H54 (cell line): ENCODE data around the gene ANKS1B.

Experiments
- DNase-seq: peaks from one replicate; pipeline ENCODE4 v3.0.0; 2011; ENCODE audit warnings: low spot score, mixed read lengths; ENCODE audit not compliant: insufficient read length
- FAIRE-seq: peaks from 3 replicates; lab custom pipeline; 2011; peaks lifted over from hg19 to GRCh38; lab: Jason Lieb, UNC
- POLR2A ChIP-seq: IDR thresholded peaks from 2 replicates; pipeline ENCODE4 v1.6.1; 2011; ENCODE audit warnings: low read depth, mild to moderate bottlenecking, low read length

The ANKS1B gene

GRCh38 chr12:99549651-99550050, 435.1 kb downstream of the ANKS1B start:
- DNase-seq (no peak), FAIRE-seq (no peak)
- TF ChIP-seq POLR2A: no peak

- FAIRE-seq: no peak
Measured at GRCh38 chr12:99549196-99549595, 435.5 kb downstream of the ANKS1B start.

GRCh38 chr12:99544457-99544856, 440.3 kb downstream of the ANKS1B start:
- FAIRE-seq: no peak
- no peak for TF ChIP-seq POLR2A
- DNase-seq: no peak

More at GRCh38 chr12:99549196-99549595, 435.5 kb downstream of the ANKS1B start:
- TF ChIP-seq POLR2A: no peak
- DNase-seq: no peak

GRCh38 chr12:99529966-99530365, 454.8 kb downstream of the ANKS1B start:
- no peak for TF ChIP-seq POLR2A
- DNase-seq (no peak), FAIRE-seq (no peak)

GRCh38 chr12:99528478-99528877, 456.3 kb downstream of the ANKS1B start:
- FAIRE-seq: no peak
- DNase-seq: no peak
- no peak for TF ChIP-seq POLR2A

- no peak for TF ChIP-seq POLR2A
- FAIRE-seq: no peak
Measured at GRCh38 chr12:99523853-99524252, 460.9 kb downstream of the ANKS1B start.

DNA sequence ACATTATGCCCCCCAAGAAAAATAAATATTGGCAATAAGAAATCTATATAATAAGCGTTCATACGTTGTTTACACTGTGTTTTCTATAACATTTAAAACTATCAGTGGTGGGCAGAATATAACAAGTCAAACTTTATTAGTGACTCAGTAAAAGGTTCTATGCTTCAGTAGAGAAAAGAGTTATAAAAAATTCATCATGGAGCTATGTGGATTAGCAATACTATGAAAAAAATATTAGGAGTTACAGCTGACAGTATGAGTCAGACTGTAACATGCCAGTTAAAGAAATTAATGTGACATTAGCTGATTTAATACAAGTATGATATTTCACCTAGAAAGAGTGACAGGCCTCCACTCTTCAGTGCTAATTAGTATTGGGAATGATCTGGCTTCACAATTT, 462.3 kb downstream of the ANKS1B start:
- FAIRE-seq (no peak), DNase-seq (no peak)
- TF ChIP-seq POLR2A: no peak

More at GRCh38 chr12:99523853-99524252, 460.9 kb downstream of the ANKS1B start:
- DNase-seq: no peak

DNA sequence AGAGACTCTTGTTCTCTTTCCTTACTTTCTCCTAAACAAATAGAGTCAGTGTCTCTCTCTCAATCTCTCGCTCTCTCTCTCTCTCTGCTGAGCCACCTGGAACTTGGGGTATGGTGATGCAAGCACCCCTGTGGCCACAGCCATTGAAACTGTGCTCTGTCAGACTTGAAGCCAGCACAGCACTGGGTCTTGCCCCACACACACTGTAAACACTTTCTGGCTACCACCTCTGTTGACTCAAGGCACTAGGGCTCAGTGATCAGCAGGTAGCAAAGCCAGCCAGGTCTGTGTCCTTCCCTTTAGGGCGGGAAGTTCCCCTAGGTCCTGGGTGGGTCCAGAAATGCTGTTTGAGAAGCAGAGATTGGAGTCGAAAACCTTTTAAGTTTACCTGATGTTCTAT, 463.1 kb downstream of the ANKS1B start:
- TF ChIP-seq POLR2A: no peak
- no peak for DNase-seq
- no peak for FAIRE-seq

GRCh38 chr12:99513066-99513465, 471.7 kb downstream of the ANKS1B start:
- TF ChIP-seq POLR2A: no peak
- DNase-seq: no peak
- FAIRE-seq: no peak

- DNase-seq: no peak
- TF ChIP-seq POLR2A: no peak
- no peak for FAIRE-seq
Measured at GRCh38 chr12:99505805-99506204, 478.9 kb downstream of the ANKS1B start.

- FAIRE-seq: no peak
- no peak for TF ChIP-seq POLR2A
- DNase-seq: peak; percentile 7
Measured at GRCh38 chr12:99498756-99499155, 486.0 kb downstream of the ANKS1B start.

DNA sequence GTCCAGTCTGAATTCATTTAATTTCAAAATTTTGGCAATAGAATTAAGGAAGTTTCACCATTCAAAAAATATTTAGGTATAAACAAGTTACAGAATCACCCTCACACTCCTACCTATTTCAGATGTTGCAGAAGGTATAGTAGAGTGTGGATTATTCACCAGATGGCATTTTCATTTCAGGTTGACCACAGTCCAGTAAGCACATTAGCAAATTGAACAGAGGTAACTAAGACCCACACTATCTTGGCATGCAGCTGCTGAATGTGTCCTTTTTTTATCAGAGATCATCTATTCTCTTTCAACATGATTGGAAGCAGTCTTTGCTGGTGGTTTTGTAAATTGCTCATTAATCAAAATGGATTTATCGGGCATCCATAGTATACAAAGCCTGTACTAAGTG, 488.9 kb downstream of the ANKS1B start:
- no peak for TF ChIP-seq POLR2A
- DNase-seq (no peak), FAIRE-seq (no peak)

DNA sequence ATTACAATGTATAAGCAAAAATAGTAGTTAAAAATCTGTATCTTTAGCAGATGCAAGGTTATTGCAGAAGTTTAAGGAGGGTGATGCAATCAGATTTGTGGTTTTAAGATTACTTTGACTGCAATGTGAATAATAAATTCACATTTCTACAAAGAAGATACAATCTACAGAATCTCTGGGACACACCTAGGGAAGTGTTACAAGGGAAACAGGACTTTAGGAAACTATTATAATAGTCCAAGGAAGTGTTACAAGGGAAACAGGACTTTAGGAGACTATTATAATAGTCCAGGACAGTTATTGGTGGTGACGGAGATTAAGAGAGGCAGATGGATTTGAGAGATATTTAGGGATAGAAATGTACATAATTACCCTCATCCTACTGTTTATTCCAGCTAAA, 491.5 kb downstream of the ANKS1B start:
- TF ChIP-seq POLR2A: no peak
- FAIRE-seq: no peak

GRCh38 chr12:99486277-99486676, 498.5 kb downstream of the ANKS1B start:
- no peak for TF ChIP-seq POLR2A
- DNase-seq (no peak), FAIRE-seq (no peak)

More for the DNA sequence above, 491.5 kb downstream of the ANKS1B start:
- DNase-seq: no peak

DNA sequence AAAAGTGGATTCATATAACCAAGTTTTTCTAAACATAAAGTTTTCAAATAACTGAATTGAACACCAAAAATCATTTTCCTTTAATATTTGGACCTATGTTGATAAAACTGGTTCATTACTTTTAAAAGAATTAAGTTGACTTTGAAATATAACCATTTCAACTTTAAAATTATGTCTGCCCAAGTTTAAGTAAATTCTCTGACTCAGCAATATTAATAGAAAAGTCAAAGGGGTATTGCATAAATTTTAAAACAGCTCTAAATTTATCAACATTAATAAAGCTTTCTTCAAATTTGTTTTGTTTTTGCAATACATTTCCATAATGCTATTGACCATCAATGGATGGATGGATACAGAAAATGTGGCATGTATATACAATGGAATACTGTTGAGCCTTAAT, 505.6 kb downstream of the ANKS1B start:
- FAIRE-seq (no peak), DNase-seq (no peak)
- no peak for TF ChIP-seq POLR2A

GRCh38 chr12:99476956-99477355, 507.8 kb downstream of the ANKS1B start:
- DNase-seq (no peak), FAIRE-seq (no peak)
- no peak for TF ChIP-seq POLR2A
